HG03097 (cell line): Measurements from ENCODE around the gene TBC1D2B.

Source experiments
- ATAC-seq: cut with Tn5 transposase; IDR thresholded peaks from one replicate; pipeline ENCODE4 v1.9.1; 2021; ENCODE audit not compliant: unreplicated experiment, low FRiP score

Gene TBC1D2B

GRCh38 chr15:78077053-78077870 is at the start of gene TBC1D2B:
TSS of gene TBC1D2B (minus strand) at chr15:78077711. CDS start at chr15:78077652, 59 bp downstream.
- peak; percentile 58 for ATAC-seq

GRCh38 chr15:78125267-78125666 is 47.8 kb upstream of the TBC1D2B start:
- ATAC-seq, result no peak

- no peak for ATAC-seq
Observed at GRCh38 chr15:78120523-78120922, 43.0 kb upstream of the TBC1D2B start.

GRCh38 chr15:78112551-78112950 is 35.0 kb upstream of the TBC1D2B start:
- ATAC-seq, result no peak

GRCh38 chr15:78111788-78112187 is 34.3 kb upstream of the TBC1D2B start:
- ATAC-seq, result no peak

- ATAC-seq, result no peak
Observed at GRCh38 chr15:78110916-78111475, 33.5 kb upstream of the TBC1D2B start.

GRCh38 chr15:78110096-78110495 is 32.6 kb upstream of the TBC1D2B start:
- ATAC-seq, result no peak

- no peak for ATAC-seq
Observed at GRCh38 chr15:78109156-78109555, 31.6 kb upstream of the TBC1D2B start.

GRCh38 chr15:78108300-78109084 is 31.0 kb upstream of the TBC1D2B start:
- no peak for ATAC-seq

- no peak for ATAC-seq
Observed at GRCh38 chr15:78107471-78107870, 30.0 kb upstream of the TBC1D2B start.

GRCh38 chr15:78105476-78106241 is 28.1 kb upstream of the TBC1D2B start:
- no peak for ATAC-seq

GRCh38 chr15:78104566-78105475 is 27.3 kb upstream of the TBC1D2B start:
- no peak for ATAC-seq

GRCh38 chr15:78104119-78104479 is 26.6 kb upstream of the TBC1D2B start:
- ATAC-seq, result no peak

- no peak for ATAC-seq
Observed at GRCh38 chr15:78103406-78104118, 26.1 kb upstream of the TBC1D2B start.

GRCh38 chr15:78102741-78103140 is 25.2 kb upstream of the TBC1D2B start:
- no peak for ATAC-seq

- no peak for ATAC-seq
Observed at GRCh38 chr15:78102211-78102610, 24.7 kb upstream of the TBC1D2B start.

GRCh38 chr15:78101423-78102105 is 24.1 kb upstream of the TBC1D2B start:
- no peak for ATAC-seq

GRCh38 chr15:78100886-78101285 is 23.4 kb upstream of the TBC1D2B start:
- no peak for ATAC-seq
